ENCODE measurements around the gene WSCD1.

- no peak for TF ChIP-seq CTCF (IDR thresholded peaks at IDR 0.05)
- no peak for TF ChIP-seq POLR2A (IDR thresholded peaks at IDR 0.05)
Measured at GRCh38 chr17:6021627-6022026, 48.6 kb upstream of the WSCD1 start.

All from testis (tissue), 2 donors.